NCI-H2081 treated with DMSO at 0.1 percent for 48 hours (cell line): Measurements from ENCODE around the gene ITPR2.
"Not testable (repeated sequence)": the region's sequence is repeated elsewhere in the genome, so short reads cannot be mapped to it uniquely, and the experiment has no call there.

Experiments used
- DNase-seq: peaks from one replicate; lab custom pipeline; 2025; lab: John Stamatoyannopoulos, UW

The ITPR2 gene

DNA sequence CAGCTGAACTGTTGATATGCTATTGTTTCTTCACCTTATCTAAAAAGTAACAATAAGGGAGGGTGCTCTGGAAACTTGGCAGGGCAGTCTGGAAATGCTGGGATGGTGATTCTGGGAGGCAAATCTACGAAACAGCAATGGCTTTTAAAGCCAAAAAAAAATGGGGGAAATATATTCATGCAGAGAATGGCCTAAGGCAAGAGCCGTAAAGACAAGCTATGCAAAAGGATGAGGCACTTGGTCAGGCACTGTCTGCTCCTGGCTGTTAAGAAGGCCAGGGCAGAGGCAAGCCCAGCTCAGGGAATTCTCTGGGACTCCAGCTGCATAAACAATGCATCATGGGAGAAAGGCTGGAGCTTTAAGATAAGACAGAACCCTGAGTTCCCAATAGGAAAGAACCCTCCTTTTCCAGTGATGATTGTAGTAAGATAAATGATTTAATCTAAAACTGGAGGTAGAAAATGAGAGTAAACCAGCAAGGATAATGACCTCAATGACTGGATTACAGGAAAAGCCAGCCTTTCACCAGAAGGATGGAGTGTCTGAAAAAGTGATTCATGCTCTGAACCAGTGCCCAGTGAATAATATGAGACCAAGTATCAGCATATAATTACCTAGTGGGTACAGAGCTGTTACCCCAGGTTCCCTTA lies 46.0 kb downstream of the ITPR2 start:
- DNase-seq: no peak

DNA sequence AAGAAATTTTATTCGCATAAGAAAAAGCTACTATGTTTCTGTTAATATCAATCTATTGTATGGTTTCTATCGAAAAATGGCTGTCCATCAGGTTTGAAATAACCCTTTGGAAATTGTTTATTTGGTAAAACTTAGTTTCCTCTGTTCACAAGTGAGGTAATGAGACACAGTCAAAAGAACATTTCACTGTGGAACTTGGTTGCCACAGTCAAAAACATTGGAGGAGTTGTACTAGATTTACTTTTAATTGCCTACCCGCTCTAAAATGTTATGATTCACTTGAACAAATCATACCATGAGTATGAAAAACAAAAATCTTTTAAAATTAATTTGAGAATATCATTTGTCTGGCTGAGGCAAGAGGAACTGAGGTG lies 46.5 kb downstream of the ITPR2 start:
- no peak for DNase-seq

DNA sequence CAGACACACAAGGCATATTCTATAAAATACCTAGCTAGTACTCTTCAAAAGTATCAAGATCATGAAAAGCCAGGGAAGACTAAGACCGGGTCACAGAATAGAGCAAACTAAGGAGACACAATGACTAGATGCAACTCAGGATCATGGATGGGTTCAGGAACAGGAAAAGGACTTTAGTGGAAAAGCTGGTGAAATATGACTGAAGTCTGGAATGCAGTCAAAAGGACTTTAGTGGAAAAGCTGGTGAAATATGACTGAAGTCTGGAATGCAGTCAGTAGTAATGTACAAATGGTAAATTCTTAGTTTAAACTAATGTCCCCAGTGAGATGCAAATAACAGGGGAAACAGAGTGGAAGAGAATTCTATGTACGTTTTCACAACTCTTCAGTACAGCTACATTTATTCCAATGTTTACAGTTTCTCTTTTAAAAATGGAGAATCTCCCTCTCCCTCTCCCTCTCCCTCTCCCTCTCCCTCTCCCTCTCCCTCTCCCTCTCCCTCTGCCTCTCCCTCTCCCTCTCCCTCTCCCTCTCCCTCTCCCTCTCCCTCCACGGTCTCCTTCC lies 49.1 kb downstream of the ITPR2 start:
- DNase-seq: not testable (repeated sequence)

GRCh38 chr12:26783131-26783526 lies 49.9 kb downstream of the ITPR2 start:
- no peak for DNase-seq

GRCh38 chr12:26782372-26783130 lies 50.4 kb downstream of the ITPR2 start:
- no peak for DNase-seq

- DNase-seq: not testable (repeated sequence)
Observed at GRCh38 chr12:26780656-26781055, 52.3 kb downstream of the ITPR2 start.

GRCh38 chr12:26778173-26778775 lies 54.7 kb downstream of the ITPR2 start:
- not testable (repeated sequence) for DNase-seq

GRCh38 chr12:26777236-26777635 lies 55.8 kb downstream of the ITPR2 start:
- DNase-seq: no peak

GRCh38 chr12:26775991-26776390 lies 57.0 kb downstream of the ITPR2 start:
- DNase-seq: not testable (repeated sequence)

DNA sequence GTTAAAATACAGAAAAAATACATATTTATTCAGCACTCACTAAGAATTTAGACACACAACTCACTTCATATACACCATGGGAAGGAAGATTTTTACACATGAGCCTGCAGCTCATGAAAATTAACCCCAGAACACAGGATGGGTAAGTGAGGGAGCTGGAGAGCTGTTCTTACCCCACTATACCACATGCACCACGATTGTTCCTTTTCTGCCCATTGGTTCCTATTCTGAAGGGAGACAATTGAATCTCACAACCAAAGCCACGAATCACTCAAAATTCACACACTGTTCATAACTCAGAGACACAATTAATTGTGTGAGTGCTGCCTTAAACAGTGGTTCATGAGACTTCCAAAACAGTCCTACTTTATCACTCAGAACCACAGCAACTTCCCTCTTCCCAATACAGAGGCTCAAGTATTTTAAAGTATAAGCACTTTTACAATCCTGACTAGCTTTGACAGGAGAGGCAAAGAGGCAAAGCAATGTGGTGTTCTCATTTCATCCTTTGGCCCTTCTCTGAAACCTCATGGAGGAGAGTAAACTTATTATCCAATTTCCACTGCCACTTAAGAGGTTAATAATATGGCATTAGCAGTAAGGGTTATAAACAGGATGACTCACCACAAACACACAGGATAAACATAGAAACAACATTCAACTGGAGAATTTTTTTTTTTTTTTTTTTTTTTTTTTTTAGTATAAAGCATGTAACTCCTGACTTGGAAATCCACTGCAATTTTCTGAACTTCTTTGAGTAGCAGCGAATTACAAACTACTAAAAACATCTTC lies 59.5 kb downstream of the ITPR2 start:
- no peak for DNase-seq

GRCh38 chr12:26771861-26772260 lies 61.1 kb downstream of the ITPR2 start:
- no peak for DNase-seq

DNA sequence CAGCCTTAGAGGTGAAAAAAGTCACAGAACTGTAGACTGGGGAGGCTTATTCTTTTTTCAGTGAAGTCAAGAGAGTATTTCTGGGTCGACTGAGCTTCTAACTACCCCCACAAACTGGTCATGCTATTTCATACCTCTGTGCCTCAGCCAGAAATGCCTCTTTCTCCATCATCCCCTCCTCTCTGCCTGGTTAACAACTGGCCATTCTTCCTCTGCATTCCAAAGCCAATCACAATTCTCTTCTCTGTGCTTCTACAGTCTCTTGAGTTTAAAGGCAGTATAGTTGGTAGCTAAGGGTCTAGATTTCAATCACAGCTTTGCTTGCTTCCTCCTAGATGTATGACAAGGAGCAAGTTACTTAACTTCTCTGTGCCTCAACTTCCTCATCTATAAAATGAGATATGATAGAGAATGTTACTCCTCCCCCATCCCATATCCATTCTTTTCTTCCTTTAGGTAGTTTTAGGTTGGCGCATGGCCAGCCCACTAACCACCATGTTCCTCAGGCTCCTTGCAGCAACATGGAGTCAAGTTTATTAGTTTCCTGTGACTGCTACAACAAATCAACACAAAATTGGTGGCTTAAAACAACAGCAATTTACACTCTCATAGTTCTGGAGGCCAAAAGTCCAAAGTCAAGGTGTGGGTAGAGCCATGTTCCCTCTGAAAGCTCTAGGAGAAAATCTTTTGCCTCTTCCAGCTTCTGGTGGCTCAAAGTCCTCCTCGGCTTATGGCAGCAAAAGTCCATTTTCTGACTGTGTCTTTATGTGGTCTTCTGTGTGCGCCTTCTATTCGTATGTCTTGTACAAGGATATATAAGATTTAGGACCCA lies 62.5 kb downstream of the ITPR2 start:
- DNase-seq: no peak

DNA sequence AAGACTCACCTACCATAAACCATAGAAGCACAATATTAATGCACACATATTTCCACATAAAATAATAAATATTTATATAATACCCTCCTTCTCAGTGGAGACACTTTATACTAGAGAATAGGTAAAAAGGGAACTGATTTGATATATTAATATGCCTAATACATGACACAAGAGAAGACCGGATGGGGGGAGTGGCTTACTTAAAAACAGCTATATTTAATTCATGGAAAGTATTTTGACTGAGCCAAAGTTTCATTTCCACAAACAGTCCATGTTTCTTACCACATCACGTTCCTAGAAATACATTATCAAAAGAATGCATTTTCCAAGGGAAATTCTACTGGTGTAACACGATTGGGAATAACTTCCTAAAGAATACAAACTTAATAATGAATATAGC lies 63.4 kb downstream of the ITPR2 start:
- no peak for DNase-seq

- no peak for DNase-seq
Observed at GRCh38 chr12:26768611-26769603, 64.1 kb downstream of the ITPR2 start.

DNA sequence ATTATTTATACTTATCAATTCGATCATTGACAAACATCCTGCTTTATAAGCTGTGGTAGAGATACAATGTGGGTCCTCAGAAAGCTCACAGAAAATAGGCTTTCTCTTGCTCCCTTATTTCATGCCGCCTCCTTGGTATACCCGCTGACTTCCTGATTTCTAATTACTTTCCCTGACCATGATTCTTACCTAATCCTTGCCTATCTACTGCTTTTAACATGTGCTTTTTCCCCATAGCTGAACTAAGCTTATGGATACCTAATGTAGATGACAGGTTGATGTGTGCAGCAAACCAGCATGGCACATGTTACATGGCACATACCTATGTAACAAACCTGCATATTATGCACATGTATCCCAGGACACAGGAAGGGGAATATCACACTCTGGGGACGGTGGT lies 65.1 kb downstream of the ITPR2 start:
- no peak for DNase-seq

DNA sequence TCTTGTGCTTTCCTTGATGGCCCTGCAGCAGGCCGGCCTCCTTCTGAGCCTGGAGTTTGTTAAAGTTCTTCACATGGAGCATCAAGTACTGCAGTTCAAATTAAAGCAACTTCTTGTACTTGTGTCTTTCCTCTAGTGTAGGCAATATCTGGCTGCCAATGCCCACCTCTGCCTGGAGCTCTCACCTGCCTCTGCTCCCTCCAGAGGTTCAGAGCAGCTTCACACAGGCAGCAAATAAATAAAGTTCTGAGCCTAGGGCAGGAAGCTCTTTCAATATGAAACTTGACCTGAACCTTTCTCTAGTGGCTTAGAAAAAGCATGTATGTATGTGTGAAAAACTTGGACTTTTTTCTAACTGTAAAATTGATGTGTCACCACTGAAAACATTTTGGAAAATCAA lies 65.9 kb downstream of the ITPR2 start:
- DNase-seq: no peak

DNA sequence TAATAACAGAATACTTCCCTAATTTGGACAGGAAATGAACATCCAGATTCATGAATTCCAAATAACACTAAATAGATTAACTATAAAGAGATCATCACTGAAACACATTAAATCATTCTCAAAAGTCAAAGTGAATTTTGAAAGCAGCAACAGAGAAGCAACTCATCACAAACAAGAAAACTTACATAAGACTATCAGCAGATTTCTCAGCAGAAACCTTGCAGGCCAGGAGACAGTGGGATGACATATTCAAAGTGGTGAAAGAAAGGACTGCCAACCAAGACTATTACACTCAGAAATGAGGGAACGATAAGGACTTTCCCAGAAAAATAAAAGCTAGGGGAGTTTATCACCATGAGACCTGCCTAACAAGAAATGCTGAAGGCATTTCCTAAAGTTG lies 70.8 kb downstream of the ITPR2 start:
- DNase-seq: no peak

GRCh38 chr12:26761775-26762174 lies 71.2 kb downstream of the ITPR2 start:
- no peak for DNase-seq

GRCh38 chr12:26760657-26761293 lies 72.2 kb downstream of the ITPR2 start:
- DNase-seq: no peak

DNA sequence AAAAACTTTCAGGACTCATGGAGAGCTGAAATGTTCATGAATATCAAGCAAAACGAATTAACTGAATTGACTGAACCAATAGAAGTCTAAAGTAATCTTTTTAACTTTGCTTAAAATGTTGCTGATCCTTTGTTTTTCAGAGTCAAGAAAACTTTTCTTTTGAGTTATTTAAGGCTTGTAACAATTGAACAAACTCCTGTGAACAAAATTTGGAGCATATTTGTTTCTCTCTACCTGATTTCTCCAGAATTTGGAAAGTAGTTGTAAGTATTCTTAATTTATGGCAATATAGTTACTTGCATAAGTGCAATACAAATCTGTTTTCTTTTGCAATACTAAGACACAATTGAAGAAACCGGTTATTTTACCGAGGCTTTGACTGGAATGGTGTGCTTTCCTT lies 77.6 kb downstream of the ITPR2 start:
- not testable (repeated sequence) for DNase-seq
